Panc1 (cell line): ENCODE data around the gene PI4K2B. TPM values are rescaled to one million over a fixed set of nuclear protein-coding genes. Genes with fewer than 3 reads are reported as not detected.
"Not testable (repeated sequence)": the region's sequence is repeated elsewhere in the genome, so short reads cannot be mapped to it uniquely, and the experiment has no call there.

Experiments used
- ATAC-seq: fragments of 200-7000 bp; cut with Tn5 transposase; 2 replicates; pipeline ENCODE4 v1.9.1; 2020; ENCODE audit warnings: mild to moderate bottlenecking, moderate library complexity
- BruUV-seq: library from RNA; stranded (reverse); fragments of 400-500 nt; replicated peaks from 2 replicates; lab custom pipeline; 2021; lab: Mats Ljungman, UMichigan
- CTCF ChIA-PET: fragments of 300-600 bp; sonication (Branson Sonifier 250); formaldehyde crosslinking; loops from one replicate; lab custom pipeline; 2022; ENCODE audit warnings: antibody characterized with exemption; lab: Charles Lee
- POLR2A ChIA-PET: fragments of 300-600 bp; sonication (Branson Sonifier 250); formaldehyde crosslinking; loops from one replicate; lab custom pipeline; 2022; ENCODE audit warnings: antibody characterized with exemption; lab: Charles Lee
- DNase-seq: peaks from one replicate; pipeline ENCODE4 v3.0.0-alpha.2; 2010; ENCODE audit warnings: low read depth, low spot score
- H3K27ac ChIP-seq: 2 replicates; pipeline ENCODE4 v1.5.1; 2011; ENCODE audit warnings: mild to moderate bottlenecking, low read length, inconsistent platforms
- H3K27me3 ChIP-seq: fragments of 200-500 bp; sonication (Bioruptor generic); 2 replicates; pipeline ENCODE4 v1.6.0; 2014; ENCODE audit warnings: low read length, inconsistent platforms; ENCODE audit not compliant: control insufficient read depth, insufficient read depth
- H3K36me3 ChIP-seq: fragments of 200-500 bp; sonication (Bioruptor generic); 2 replicates; pipeline ENCODE4 v1.5.1; 2014; ENCODE audit warnings: inconsistent platforms, mild to moderate bottlenecking, low read length, moderate library complexity; ENCODE audit not compliant: control insufficient read depth, insufficient read depth
- H3K4me1 ChIP-seq: 2 replicates; pipeline ENCODE4 v1.5.1; 2011; ENCODE audit warnings: inconsistent platforms, mild to moderate bottlenecking, low read length, moderate library complexity; ENCODE audit not compliant: control insufficient read depth, insufficient read depth
- H3K4me3 ChIP-seq, 2 experiments: 2 replicates each; pipeline ENCODE4 v1.5.1; 2011 to 2012; ENCODE audit warnings: low read depth in 2 of 2, low read length in 2 of 2, mild to moderate bottlenecking in 2 of 2, inconsistent platforms in 1 of 2, moderate library complexity in 1 of 2
- H3K9me3 ChIP-seq: fragments of 200-500 bp; sonication (Bioruptor generic); 2 replicates; pipeline ENCODE4 v1.5.1; 2014; ENCODE audit warnings: low read depth, mild to moderate bottlenecking, inconsistent platforms, low read length, moderate library complexity; ENCODE audit not compliant: control insufficient read depth, insufficient read depth
- CTCF ChIP-seq: fragments of 450-650 bp; IDR thresholded peaks from 2 replicates; pipeline ENCODE4 v1.5.1; 2017; ENCODE audit warnings: mild to moderate bottlenecking
- POLR2AphosphoS5 ChIP-seq: IDR thresholded peaks from 2 replicates; pipeline ENCODE4 v1.6.1; 2012; ENCODE audit warnings: mild to moderate bottlenecking, low read depth, low read length, moderate library complexity
- REST ChIP-seq, 2 experiments: IDR thresholded peaks; 2 replicates each; pipeline ENCODE4 v1.6.1; 2011 to 2012; ENCODE audit warnings: low read depth in 2 of 2, control low read depth in 1 of 2, low read length in 1 of 2, mild to moderate bottlenecking in 1 of 2, moderate library complexity in 1 of 2; ENCODE audit not compliant: insufficient read depth in 1 of 2
- SIN3A ChIP-seq: IDR thresholded peaks from 2 replicates; pipeline ENCODE4 v1.6.1; 2012; ENCODE audit warnings: low read depth, mild to moderate bottlenecking, low read length, moderate library complexity, borderline replicate concordance; ENCODE audit not compliant: insufficient read depth
- TCF7L2 ChIP-seq: IDR thresholded peaks from 2 replicates; pipeline ENCODE4 v1.6.1; 2011; ENCODE audit warnings: mild to moderate bottlenecking, low read depth, low read length, inconsistent platforms
- in situ Hi-C: cut with HindIII; loops from 2 replicates; pipeline ENCODE4 v1.10.0; 2016; ENCODE audit warnings: low sequenced_read_pairs, low pct_unique_long_range_greater_than_20kb
- intact Hi-C: fragments of 100-400 bp; cut with micrococcal nuclease; formaldehyde crosslinking; loops from one replicate; pipeline ENCODE4 v1.10.0; 2022; ENCODE audit not compliant: unreplicated experiment
- total RNA-seq: library from RNA; stranded (reverse); gene quantifications from one replicate; pipeline ENCODE4 v1.2.1, GENCODE V29; 2021; ENCODE audit not compliant: unreplicated experiment

Gene PI4K2B
- total RNA-seq, 1 experiment from 2014 or later, result 9.6 TPM

GRCh38 chr4:25213347-25213979 lies 20.4 kb upstream of the PI4K2B start:
- DNase-seq (no peak), ATAC-seq (no peak)
- BruUV-seq, result no TSS peak
- ChIA-PET CTCF (no interaction called here), POLR2A (no interaction called here)
- intact Hi-C loops, result no loop called here
- no peaks in the 10 kb centered on the region for H3K27me3 ChIP-seq
- no peaks in the 10 kb centered on the region for H3K36me3 ChIP-seq
- TF ChIP-seq SIN3A, result no peak
- no peak for TF ChIP-seq REST (IDR thresholded peaks at IDR 0.05; ENCODE audit: insufficient read depth in 1 of 2, low read depth in 2 of 2, low read length in 1 of 2)
- no peak for TF ChIP-seq POLR2AphosphoS5
- no peak for TF ChIP-seq CTCF
- no peak for TF ChIP-seq TCF7L2
- no peak overlapping the region for H3K4me3 ChIP-seq
- no peaks in the 10 kb centered on the region for H3K4me1 ChIP-seq
- in situ Hi-C loops, result no loop called here
- H3K27ac ChIP-seq, result no peak overlapping the region
- no peaks in the 10 kb centered on the region for H3K9me3 ChIP-seq

DNA sequence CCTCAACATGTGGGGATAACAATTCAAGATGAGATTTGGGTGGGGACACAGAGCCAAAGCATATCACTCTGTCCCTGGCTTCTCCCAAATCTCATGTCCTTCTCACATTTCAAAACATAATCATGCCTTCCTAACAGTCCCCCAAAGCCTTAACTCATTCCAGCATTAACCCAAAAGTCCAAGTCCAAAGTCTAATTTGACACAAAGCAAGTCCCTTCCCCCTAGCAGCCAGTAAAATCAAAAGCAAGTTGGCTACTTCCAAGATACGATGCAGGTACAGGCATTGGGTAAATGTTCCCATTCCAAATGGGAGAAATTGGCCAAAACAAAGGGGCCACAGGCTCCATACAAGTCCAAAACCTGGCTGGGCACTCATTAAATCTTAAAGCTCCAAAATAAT lies 19.1 kb upstream of the PI4K2B start:
- POLR2A ChIA-PET, H3K27me3 ChIP-seq, in situ Hi-C loops, CTCF ChIA-PET, ATAC-seq, BruUV-seq, H3K36me3 ChIP-seq, H3K4me3 ChIP-seq, H3K27ac ChIP-seq, intact Hi-C loops, H3K4me1 ChIP-seq, DNase-seq, H3K9me3 ChIP-seq: not testable (repeated sequence)

DNA sequence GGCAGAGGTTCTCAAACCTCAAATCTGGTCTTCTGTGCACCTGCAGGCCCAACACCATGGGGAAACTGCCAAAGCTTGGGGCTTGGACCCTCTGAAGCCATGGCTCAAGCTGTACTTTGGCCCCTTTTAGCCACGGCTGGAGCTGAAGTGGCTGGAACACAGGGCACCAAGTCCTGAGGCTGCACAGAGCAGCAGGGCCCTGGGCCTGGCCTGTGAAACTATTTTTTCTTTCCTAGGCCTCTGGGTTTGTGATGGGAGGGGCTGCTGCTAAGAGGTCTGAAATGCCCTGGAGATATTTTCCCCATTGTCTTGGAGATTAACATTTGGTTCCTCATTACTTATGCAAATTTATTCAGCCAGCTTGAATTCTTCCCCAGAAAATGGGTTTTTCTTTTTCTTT lies 18.3 kb upstream of the PI4K2B start:
- CTCF ChIA-PET, result no interaction called here
- in situ Hi-C loops, result no loop called here
- ATAC-seq, result no peak
- POLR2A ChIA-PET, result no interaction called here
- intact Hi-C loops, result no loop called here
- Histone ChIP-seq H3K4me1 (no peaks in the 10 kb centered on the region), H3K4me3 (no peak overlapping the region), H3K9me3 (no peaks in the 10 kb centered on the region), H3K27ac (no peak overlapping the region), H3K36me3 (no peaks in the 10 kb centered on the region), H3K27me3 (no peaks in the 10 kb centered on the region)
- no TSS peak for BruUV-seq
- TF ChIP-seq TCF7L2 (no peak), CTCF (no peak), POLR2AphosphoS5 (no peak), SIN3A (no peak), REST (IDR thresholded peaks at IDR 0.05; ENCODE audit: insufficient read depth in 1 of 2, low read depth in 2 of 2, low read length in 1 of 2) (no peak)
- DNase-seq, result no peak
